Bladder microvascular endothelial cell (primary cell): ENCODE data around the gene FBXW9. TPM values are rescaled to one million over a fixed set of nuclear protein-coding genes. Genes with fewer than 3 reads are reported as not detected.

Source experiments
- total RNA-seq: library from RNA; depleted of rRNA; stranded (reverse); fragments of >200 nt; gene quantifications from 2 replicates; pipeline ENCODE4 v1.2.3, GENCODE V29; 2014

Gene FBXW9
- 4.4 and 5.5 TPM in 2 replicates for total RNA-seq

GRCh38 chr19:12696366-12697335, at the start of gene FBXW9:
TSS of gene FBXW9 (minus strand) at chr19:12696631. CDS start at chr19:12696581, 50 bp downstream.

GRCh38 chr19:12736995-12737834, 40.8 kb upstream of the FBXW9 start, which contains the start of gene GET3:
TSS of gene GET3 (plus strand) at chr19:12737497. CDS start at chr19:12737506, 9 bp downstream.

GRCh38 chr19:12723641-12724426, 27.4 kb upstream of the FBXW9 start, which contains the start of gene TNPO2:
TSS of gene TNPO2 (minus strand) at chr19:12723932. CDS start at chr19:12720977, 2,955 bp downstream.

GRCh38 chr19:12687496-12688196, 8.8 kb downstream of the FBXW9 start, which contains the start of gene GNG14:
TSS of gene GNG14 (plus strand) at chr19:12687998. CDS start at chr19:12688049, 51 bp downstream.

GRCh38 chr19:12681074-12681987, 15.1 kb downstream of the FBXW9 start, which contains the start of gene DHPS:
TSS of gene DHPS (minus strand) at chr19:12681880. CDS start at chr19:12681766, 114 bp downstream.

GRCh38 chr19:12666265-12667048, 30.0 kb downstream of the FBXW9 start, which contains the start of the genes MAN2B1 and WDR83:
TSS of gene MAN2B1 (minus strand) at chr19:12666742. CDS start at chr19:12666701, 41 bp downstream.
TSS of gene WDR83 (plus strand) at chr19:12666807. CDS start at chr19:12669791, 2,984 bp downstream.

Other genes starting within 250 kb of the FBXW9 start
- 2.3 and 3.5 TPM in 2 replicates for gene ZNF709, start 211.8 kb downstream of the FBXW9 start, total RNA-seq
- gene ZNF564, start 145.1 kb downstream of the FBXW9 start, total RNA-seq, result 5.8 and 9.8 TPM in 2 replicates
- 3.2 and 9.9 TPM in 2 replicates for gene ZNF490, start 85.8 kb downstream of the FBXW9 start, total RNA-seq
- 9.4 and 14.3 TPM in 2 replicates for gene ZNF791, start 85.7 kb downstream of the FBXW9 start, total RNA-seq
- gene MAN2B1, start 29.9 kb downstream of the FBXW9 start, total RNA-seq, result 31.2 and 64.0 TPM in 2 replicates
- 10.0 and 12.6 TPM in 2 replicates for gene WDR83, start 29.8 kb downstream of the FBXW9 start, total RNA-seq
- 49.7 and 50.5 TPM in 2 replicates for gene DHPS, start 14.8 kb downstream of the FBXW9 start, total RNA-seq
- gene GNG14, start 8.6 kb downstream of the FBXW9 start, total RNA-seq, result not detected in 2 replicates
- 20.9 and 53.7 TPM in 2 replicates for gene TNPO2, start 27.3 kb upstream of the FBXW9 start, total RNA-seq
- gene TRIR, start 38.1 kb upstream of the FBXW9 start, total RNA-seq, result 142 and 167 TPM in 2 replicates
- gene GET3, start 40.9 kb upstream of the FBXW9 start, total RNA-seq, result 66.6 and 79.8 TPM in 2 replicates
- gene BEST2, start 55.2 kb upstream of the FBXW9 start, total RNA-seq, result not detected in 2 replicates
- 7.4 and 19.0 TPM in 2 replicates for gene HOOK2, start 78.9 kb upstream of the FBXW9 start, total RNA-seq
- gene JUNB, start 94.9 kb upstream of the FBXW9 start, total RNA-seq, result 36.8 and 49.2 TPM in 2 replicates
- 164 and 210 TPM in 2 replicates for gene PRDX2, start 105.2 kb upstream of the FBXW9 start, total RNA-seq
- gene THSD8, start 105.4 kb upstream of the FBXW9 start, total RNA-seq, result not detected in 2 replicates
- gene RNASEH2A, start 110.0 kb upstream of the FBXW9 start, total RNA-seq, result 19.6 and 25.7 TPM in 2 replicates
- not detected in 2 replicates for gene RTBDN, start 137.9 kb upstream of the FBXW9 start, total RNA-seq
- 0.16 and 1.0 TPM in 2 replicates for gene MAST1, start 141.9 kb upstream of the FBXW9 start, total RNA-seq
- gene DNASE2, start 184.8 kb upstream of the FBXW9 start, total RNA-seq, result 15.4 and 19.4 TPM in 2 replicates
- gene KLF1, start 190.6 kb upstream of the FBXW9 start, total RNA-seq, result 0.06 TPM in 1 of 2 replicates, not detected in the other
- 16.0 and 21.7 TPM in 2 replicates for gene GCDH, start 194.5 kb upstream of the FBXW9 start, total RNA-seq
- gene SYCE2, start 222.7 kb upstream of the FBXW9 start, total RNA-seq, result 0.44 and 0.49 TPM in 2 replicates
- 44.8 and 67.8 TPM in 2 replicates for gene FARSA, start 237.1 kb upstream of the FBXW9 start, total RNA-seq
- 1,348 and 1,646 TPM in 2 replicates for gene CALR, start 242.0 kb upstream of the FBXW9 start, total RNA-seq
- gene RAD23A, start 249.2 kb upstream of the FBXW9 start, total RNA-seq, result 51.8 and 102 TPM in 2 replicates